ENCODE results near the gene RBFOX1.
"Not testable (repeated sequence)": the region's sequence is repeated elsewhere in the genome, so short reads cannot be mapped to it uniquely, and the experiment has no call there.

Gene RBFOX1

GRCh38 chr16:7470344-7470743, 137.7 kb downstream of the RBFOX1 start:
- DNase-seq (ENCODE audit: low read depth in 2 of 2) = no peak

DNA sequence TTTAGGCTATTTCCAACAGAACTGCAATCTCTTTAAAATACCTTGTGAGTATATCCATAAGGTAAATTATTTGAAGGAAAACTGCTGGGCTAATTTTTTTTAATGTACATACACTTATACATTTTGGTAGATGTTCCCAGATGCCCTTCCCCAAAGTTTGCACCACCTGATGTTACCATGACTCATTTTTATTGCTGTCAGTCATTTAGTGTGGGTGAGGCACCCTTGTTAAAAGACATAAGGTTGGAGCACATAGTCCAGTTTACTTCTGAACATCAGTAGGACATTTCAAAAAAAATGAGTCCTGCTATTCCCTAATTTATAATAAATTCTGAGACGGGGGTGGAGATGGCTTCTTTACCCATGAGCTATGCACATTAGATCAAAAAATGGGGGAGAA, 138.6 kb downstream of the RBFOX1 start:
- DNase-seq (ENCODE audit: low read depth in 2 of 2) = no peak

DNA sequence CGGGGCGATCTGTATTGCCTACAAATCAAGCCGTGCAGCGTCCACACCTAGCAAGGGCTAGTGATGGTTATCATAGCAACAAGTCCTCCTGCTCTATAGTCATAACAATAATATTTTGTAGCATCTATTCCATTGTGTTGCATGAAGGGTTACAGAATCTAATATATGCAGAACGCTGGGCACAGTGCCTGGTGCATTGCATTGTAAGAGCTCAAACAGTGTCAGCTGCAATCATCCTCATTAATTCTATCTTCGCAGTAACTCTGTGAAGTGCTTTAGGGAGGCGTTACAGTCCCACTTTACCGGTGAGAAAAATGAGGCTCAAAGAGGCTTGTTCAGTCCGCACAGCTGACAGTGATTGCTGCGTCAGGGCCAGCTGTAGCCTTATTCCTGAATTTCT, 149.4 kb downstream of the RBFOX1 start:
- DNase-seq (ENCODE audit: low read depth in 2 of 2) = no peak

DNA sequence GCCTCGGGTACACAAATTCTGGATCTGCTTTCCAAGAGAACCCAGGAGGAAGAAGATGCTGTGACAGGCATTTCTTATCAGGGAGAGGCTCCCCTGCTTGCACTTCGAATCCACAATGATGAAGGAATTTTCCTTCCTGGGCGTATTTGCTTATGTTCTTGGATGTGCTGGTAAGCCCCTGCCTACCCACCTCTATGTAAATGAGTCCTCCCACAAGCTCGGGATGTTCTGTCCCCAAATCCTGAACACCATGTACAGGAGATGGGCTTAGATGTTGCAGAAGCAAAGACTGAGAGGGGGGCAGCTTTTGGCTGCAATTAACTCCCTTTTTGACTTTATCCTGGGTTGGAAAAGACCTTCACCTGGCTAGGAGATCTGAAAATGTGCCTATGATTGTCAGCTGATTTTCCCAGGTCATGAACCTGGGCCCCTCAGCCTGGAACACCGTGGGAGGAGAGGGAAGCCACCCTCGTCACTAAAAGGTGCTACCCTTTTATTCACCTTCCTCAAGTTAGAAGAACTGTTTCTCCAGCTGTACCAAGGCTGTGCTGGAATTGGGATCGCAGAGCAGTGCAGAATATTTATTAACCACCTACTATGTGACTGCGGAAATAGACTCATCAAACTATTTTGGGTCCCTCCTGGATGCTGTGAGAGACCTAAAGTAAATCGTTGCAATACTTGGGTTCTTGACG, 150.1 kb downstream of the RBFOX1 start:
- DNase-seq (ENCODE audit: low read depth in 2 of 2) = no peak

GRCh38 chr16:7487574-7488323, 155.1 kb downstream of the RBFOX1 start:
- DNase-seq (ENCODE audit: low read depth in 2 of 2) = no peak

DNA sequence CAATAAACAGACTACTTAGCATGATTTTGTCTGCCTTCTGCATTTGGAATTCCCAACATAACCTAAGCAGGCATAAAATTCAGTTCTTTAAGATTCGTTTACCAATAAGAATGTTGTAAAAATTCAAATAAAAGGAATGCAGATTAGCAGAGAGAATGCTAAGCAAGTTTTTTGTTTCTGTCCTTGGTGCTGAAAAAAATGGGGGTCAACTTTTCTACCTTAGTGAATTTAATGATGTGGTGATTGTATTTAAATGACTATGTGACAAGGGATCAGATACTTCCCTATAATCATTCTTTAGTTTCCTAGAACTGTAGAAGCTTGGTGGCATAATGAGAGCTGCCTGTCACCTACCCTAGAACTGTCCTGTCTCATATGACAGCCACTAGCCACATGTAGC, 159.5 kb downstream of the RBFOX1 start:
- DNase-seq (ENCODE audit: low read depth in 2 of 2) = no peak

DNA sequence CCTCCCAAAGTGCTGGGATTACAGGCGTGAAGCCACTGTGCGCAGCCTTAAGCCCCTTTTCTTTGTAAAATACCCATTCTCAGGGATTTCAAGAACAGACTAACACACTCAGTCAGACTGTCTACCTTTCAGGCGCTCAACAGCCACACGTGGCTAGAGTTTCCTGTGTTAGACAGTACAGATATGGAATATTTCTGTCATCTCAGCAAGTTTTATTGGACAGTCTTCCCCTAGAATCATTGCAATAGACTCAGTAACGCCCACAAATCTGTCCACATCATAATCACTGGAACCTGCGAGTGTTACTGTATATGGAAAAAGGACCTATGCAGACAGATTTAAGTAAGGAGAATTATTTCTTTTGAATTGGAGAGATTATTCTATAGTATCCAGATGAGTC, 160.5 kb downstream of the RBFOX1 start:
- no peak for DNase-seq (ENCODE audit: low read depth in 2 of 2)

- DNase-seq (ENCODE audit: low read depth in 2 of 2) = no peak
These were observed 165.0 kb downstream of the RBFOX1 start for GRCh38 chr16:7497691-7498090.

GRCh38 chr16:7501868-7502267, 169.2 kb downstream of the RBFOX1 start:
- no peak for DNase-seq (ENCODE audit: low read depth in 2 of 2)

GRCh38 chr16:7502591-7503157, 170.0 kb downstream of the RBFOX1 start:
- not testable (repeated sequence) for DNase-seq (ENCODE audit: low read depth in 2 of 2)

GRCh38 chr16:7503666-7504065, 171.0 kb downstream of the RBFOX1 start:
- DNase-seq (ENCODE audit: low read depth in 2 of 2) = no peak

DNA sequence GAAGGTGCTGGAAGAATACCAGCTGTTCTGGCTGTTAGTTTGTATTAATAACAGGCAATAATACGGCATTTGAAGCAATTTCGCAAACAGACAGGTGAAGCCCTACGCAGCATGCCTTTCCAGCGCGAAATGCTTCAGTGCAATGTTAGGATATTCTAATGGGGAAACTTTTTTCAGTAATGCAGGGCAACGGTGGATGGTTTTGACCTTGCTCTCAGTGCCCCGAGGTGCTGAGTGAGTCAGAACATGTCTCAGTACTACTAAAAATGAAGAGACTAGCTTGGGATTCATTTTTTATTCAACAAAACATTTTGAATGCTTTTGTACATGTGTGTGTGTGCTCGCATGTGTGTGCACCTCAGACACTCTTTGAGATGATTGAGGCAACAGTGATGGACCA, 172.2 kb downstream of the RBFOX1 start:
- no peak for DNase-seq (ENCODE audit: low read depth in 2 of 2)

DNA sequence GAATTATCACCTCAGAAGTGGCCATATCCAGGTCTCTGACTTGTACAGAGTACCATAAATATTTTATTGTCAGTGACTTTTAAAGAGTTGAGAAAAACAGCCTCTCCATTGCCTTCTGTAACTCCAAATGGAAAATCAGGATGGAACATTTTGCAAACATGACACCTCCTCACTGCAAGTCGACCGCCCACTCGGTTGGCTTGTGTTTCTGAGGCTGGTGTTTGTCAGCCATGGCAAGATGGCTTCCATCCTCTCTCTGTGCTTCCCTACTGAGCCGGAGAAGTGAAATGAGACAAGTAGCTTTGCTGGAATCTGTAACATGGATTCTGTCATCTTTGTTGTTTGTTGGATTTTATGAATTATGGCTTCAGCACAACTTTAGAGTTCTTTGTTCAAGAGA, 172.8 kb downstream of the RBFOX1 start:
- no peak for DNase-seq (ENCODE audit: low read depth in 2 of 2)

- no peak for DNase-seq (ENCODE audit: low read depth in 2 of 2)
These were observed 173.7 kb downstream of the RBFOX1 start for GRCh38 chr16:7506363-7506762.

DNA sequence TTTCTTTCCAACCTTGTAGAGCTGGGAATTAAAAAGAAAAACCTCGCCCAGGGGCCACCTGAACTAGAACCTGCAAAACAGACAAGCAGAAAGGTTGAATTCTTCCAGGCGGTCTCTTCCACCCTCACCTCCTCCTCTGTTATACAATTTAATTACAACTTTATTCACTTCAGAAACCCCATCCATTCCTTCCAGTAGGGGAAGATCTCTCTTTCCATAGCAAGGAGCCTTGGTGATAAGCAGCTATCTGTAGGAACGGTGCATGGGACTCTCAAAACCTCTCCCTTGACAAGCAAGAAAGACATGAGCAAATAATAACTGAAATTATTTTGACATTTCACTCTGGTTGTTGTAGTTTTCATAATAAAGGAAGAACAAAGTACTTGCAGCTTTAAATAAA, 176.0 kb downstream of the RBFOX1 start:
- no peak for DNase-seq (ENCODE audit: low read depth in 2 of 2)

- DNase-seq (ENCODE audit: low read depth in 2 of 2) = no peak
These were observed 177.4 kb downstream of the RBFOX1 start for GRCh38 chr16:7509963-7510601.

GRCh38 chr16:7511549-7512260, 179.1 kb downstream of the RBFOX1 start:
- no peak for DNase-seq (ENCODE audit: low read depth in 2 of 2)

DNA sequence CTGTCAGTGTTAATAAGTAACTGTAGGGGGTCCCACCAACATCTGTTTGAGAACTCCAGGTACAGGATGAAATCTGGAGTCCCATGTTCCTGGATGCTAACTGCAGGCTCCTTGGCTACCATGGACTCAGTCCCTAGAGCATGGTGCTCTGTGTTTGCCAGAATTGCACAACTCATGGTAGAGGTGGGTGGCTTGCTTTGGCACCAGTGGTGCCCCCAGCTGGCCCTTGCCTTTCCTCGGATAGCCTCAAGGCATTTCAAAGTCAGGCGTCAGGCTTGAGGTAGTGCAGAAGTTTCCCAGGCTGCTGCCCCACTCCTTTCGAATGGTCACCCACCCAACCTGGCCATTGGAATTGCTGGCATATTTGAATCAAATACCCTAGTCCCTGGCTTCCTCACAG, 179.9 kb downstream of the RBFOX1 start:
- no peak for DNase-seq (ENCODE audit: low read depth in 2 of 2)

DNA sequence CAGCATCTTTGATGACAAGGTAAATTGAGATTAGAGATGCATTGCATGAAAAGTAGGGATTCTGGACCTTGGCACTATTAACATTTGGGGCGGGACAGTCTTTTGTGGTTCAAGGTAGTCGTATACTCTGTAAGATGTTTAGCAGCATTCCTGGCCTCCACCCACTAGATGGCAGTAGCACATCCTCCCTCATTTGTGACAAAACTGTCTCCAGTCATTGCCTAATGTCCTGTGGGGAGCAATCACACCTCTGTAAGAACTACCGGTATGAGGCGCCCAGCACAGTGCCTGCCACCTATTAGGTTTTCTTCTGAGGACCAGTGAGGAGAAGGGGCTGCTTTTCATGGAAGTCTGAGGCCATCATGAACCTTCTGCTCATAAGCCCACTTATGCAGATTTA, 180.8 kb downstream of the RBFOX1 start:
- no peak for DNase-seq (ENCODE audit: low read depth in 2 of 2)

DNA sequence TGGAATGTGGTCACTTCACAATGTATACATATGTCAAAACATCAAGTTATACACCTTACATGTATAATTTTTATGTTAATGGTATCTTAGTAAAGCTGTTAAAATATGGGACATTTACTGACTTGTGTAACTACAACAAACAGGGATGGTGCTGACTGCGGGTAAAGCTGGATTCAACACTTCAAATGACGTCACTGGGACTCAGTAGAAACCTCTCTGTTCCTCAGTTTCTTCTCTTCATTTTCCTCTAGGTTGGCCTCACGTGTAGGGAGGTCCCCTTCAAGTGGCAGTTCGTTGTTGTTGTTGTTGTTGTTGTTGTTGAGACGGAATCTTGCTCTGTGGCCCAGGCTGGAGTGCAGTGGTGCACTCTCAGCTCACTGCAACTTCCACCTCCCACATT, 182.9 kb downstream of the RBFOX1 start:
- DNase-seq (ENCODE audit: low read depth in 2 of 2) = no peak

- DNase-seq (ENCODE audit: low read depth in 2 of 2) = no peak
These were observed 184.9 kb downstream of the RBFOX1 start for GRCh38 chr16:7517496-7517895.

DNA sequence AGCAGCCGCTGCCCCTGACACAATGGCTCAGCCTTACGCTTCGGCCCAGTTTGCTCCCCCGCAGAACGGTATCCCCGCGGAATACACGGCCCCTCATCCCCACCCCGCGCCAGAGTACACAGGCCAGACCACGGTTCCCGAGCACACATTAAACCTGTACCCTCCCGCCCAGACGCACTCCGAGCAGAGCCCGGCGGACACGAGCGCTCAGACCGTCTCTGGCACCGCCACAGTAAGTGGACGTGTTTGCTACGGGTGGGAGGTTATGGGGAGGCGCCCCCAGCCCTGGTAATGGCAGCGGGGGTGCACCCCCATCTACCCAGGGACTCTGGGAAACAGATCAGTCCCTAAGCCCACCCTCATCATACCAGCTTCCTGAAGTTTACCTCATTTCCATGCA, 185.5 kb downstream of the RBFOX1 start:
- DNase-seq (ENCODE audit: low read depth in 2 of 2) = no peak
